Esophagus squamous epithelium (tissue), 4 donors: ENCODE data around the gene KISS1.

ENCODE experiments used
- CTCF ChIP-seq, 6 experiments: fragments of 450-650 bp in 4 of 6; fragments of 200-600 bp in 2 of 6; sonication (generic) in 2 of 6; IDR thresholded peaks; one replicate each; pipeline ENCODE4 v1.5.1; 2016 to 2019; ENCODE audit warnings: antibody characterized with exemption in 6 of 6, mild to moderate bottlenecking in 4 of 6, moderate library complexity in 4 of 6
- POLR2A ChIP-seq, 4 donors: fragments of 450-650 bp; IDR thresholded peaks; one replicate each; pipeline ENCODE4 v1.6.1; 2017; ENCODE audit warnings: antibody characterized with exemption in 4 of 4, mild to moderate bottlenecking in 4 of 4, moderate library complexity in 3 of 4

GRCh38 chr1:204155881-204156280 lies 40.4 kb downstream of the KISS1 start:
- TF ChIP-seq CTCF (IDR thresholded peaks at IDR 0.05), result no peak
- TF ChIP-seq POLR2A (IDR thresholded peaks at IDR 0.05), result no peak
